ENCODE results near the gene ORC3. TPM values are rescaled to one million over a fixed set of nuclear protein-coding genes. Genes with fewer than 3 reads are reported as not detected.
A peak's percentile ranks its signal among the peaks of the same experiment; 100 is the strongest.

The ORC3 gene
- total RNA-seq, 1 donor from 2014 or later = 9.6 TPM

DNA sequence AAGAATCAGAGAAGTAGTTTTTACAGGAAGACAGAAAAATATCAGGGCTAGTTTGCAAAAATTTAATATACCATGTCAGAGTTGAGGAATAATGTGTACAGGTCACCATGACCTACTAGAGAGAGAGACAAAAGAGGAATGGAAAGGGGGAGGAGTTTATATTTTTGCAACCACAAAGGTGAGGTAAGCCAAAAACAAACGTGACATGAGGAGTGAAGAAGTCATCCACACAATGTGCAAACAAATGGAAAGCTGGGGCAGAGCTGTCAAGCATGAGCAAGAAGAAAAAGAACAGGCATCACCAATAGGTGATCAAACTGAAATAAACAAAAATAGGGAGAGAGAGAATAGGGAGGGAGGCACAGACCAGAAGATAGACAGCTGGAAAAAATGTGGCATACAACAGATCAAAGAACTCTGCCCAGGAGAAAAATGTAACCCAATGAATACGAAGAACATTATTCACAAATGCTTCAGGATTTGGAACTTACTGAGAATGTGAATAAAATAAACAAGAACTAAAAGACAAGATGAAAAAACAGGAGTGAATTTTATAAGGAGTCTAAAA is 15.6 kb upstream of the ORC3 start:
- intact Hi-C loops (cut with DNase I) = no loop called here
- H3K4me1 ChIP-seq = peaks cover 46% of the 10 kb centered on the region
- no peaks in the 10 kb centered on the region for H3K36me3 ChIP-seq
- H3K9me3 ChIP-seq = no peaks in the 10 kb centered on the region
- H3K27me3 ChIP-seq = no peaks in the 10 kb centered on the region
- H3K4me3 ChIP-seq = no peak overlapping the region
- no peak overlapping the region for H3K27ac ChIP-seq
- no peak for TF ChIP-seq POLR2AphosphoS5 (IDR thresholded peaks at IDR 0.05; ENCODE audit: insufficient read depth in 1 of 2, low read depth in 1 of 2)
- TF ChIP-seq, protein P1, sequence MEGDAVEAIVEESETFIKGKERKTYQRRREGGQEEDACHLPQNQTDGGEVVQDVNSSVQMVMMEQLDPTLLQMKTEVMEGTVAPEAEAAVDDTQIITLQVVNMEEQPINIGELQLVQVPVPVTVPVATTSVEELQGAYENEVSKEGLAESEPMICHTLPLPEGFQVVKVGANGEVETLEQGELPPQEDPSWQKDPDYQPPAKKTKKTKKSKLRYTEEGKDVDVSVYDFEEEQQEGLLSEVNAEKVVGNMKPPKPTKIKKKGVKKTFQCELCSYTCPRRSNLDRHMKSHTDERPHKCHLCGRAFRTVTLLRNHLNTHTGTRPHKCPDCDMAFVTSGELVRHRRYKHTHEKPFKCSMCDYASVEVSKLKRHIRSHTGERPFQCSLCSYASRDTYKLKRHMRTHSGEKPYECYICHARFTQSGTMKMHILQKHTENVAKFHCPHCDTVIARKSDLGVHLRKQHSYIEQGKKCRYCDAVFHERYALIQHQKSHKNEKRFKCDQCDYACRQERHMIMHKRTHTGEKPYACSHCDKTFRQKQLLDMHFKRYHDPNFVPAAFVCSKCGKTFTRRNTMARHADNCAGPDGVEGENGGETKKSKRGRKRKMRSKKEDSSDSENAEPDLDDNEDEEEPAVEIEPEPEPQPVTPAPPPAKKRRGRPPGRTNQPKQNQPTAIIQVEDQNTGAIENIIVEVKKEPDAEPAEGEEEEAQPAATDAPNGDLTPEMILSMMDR (IDR thresholded peaks at IDR 0.05) = no peak
- DNase-seq (ENCODE audit: extremely low spot score in 2 of 2) = no peak

DNA sequence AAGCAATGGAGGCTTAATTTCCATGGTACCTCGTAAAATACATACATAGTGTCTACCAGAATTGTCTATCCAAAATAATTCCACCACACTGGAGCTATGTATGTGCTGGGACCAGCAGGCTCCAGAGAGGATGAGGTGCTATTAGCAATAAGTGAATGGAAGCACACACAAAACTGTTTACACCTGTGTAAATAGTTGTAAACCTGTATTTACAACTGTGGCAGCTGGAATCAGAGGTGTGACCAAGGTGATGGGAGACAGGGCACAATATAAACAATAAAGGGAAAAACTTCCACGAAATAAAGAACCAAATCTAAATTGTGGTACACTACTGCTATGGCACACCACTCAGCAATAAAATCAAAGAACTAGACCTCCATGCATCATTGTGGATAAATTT is 14.5 kb upstream of the ORC3 start:
- Histone ChIP-seq H3K36me3 (peaks cover 0 to 5% of the 10 kb centered on the region in 2 donors), H3K4me3 (no peak overlapping the region), H3K27me3 (no peaks in the 10 kb centered on the region), H3K27ac (no peak overlapping the region), H3K4me1 (peaks cover 46% of the 10 kb centered on the region), H3K9me3 (no peaks in the 10 kb centered on the region)
- intact Hi-C loops (cut with DNase I) = no loop called here
- DNase-seq (ENCODE audit: extremely low spot score in 2 of 2) = no peak
- no peak for TF ChIP-seq POLR2AphosphoS5 (IDR thresholded peaks at IDR 0.05; ENCODE audit: insufficient read depth in 1 of 2, low read depth in 1 of 2)
- TF ChIP-seq, protein P1 (IDR thresholded peaks at IDR 0.05) = no peak
- TF ChIP-seq POLR2A (IDR thresholded peaks at IDR 0.05) = no peak

DNA sequence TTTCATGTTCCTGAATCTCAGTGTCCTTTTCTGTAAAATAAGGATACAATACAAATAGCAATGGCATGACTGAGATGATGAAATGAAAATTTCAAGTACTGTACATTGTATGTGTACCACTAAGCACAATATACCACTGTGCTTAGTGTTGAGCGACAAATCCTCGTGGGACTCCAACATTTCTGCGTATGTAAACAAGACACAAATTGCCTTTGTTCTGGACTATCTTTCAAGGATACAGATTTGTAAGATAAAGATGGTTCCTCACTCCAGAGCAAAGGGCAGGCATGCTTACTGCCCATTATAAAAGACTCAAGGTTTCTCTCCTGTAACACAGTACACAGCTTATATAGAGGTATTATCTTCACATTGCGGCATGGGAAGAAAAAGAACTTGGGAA is 6.1 kb upstream of the ORC3 start:
- peaks cover 39% of the 10 kb centered on the region for H3K4me1 ChIP-seq
- TF ChIP-seq, protein P1 (IDR thresholded peaks at IDR 0.05) = no peak
- TF ChIP-seq POLR2AphosphoS5 (IDR thresholded peaks at IDR 0.05; ENCODE audit: insufficient read depth in 1 of 2, low read depth in 1 of 2) (no peak), POLR2A (IDR thresholded peaks at IDR 0.05) (no peak)

DNA sequence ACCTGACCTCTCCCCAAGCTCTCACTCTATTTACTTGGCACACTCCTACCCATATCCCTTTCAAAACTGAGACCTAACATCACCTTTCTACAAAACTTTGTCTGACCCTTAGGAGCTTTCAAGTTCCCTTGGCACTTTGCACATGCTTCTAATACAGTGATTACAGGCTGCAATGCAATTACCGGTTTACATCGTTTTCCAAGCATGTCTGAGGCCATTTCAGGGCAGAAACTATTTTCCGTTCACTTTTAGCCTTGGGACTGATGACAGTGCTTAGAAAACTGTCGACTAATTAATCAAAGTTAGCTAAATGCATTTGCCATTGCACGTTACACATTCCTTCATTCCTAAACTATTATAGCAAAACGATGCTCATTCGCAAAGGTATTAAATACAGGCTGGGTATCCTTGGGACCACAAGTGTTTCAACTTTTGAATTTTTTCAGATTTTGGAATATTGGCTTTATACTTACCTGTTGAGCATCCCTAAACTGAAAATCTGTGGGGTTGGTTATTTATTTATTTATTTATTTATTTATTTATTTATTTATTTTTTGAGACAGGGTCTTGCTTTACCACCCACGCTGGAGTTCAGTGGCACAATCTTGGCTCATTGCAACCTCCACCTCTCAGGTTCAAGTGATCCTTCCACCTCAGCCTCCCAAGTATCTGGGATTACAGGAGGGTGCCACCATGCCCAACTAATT is 3.4 kb upstream of the ORC3 start:
- TF ChIP-seq POLR2AphosphoS5 (IDR thresholded peaks at IDR 0.05; ENCODE audit: insufficient read depth in 1 of 2, low read depth in 1 of 2) (no peak), POLR2A (IDR thresholded peaks at IDR 0.05) (no peak)
- TF ChIP-seq, protein P1 (IDR thresholded peaks at IDR 0.05) = no peak
- no peak overlapping the region for H3K4me3 ChIP-seq
- peaks cover 54% of the 10 kb centered on the region for H3K4me1 ChIP-seq
- no peaks in the 10 kb centered on the region for H3K36me3 ChIP-seq
- no peak for DNase-seq (ENCODE audit: extremely low spot score in 2 of 2)
- H3K27me3 ChIP-seq = no peaks in the 10 kb centered on the region
- no peak overlapping the region for H3K27ac ChIP-seq
- intact Hi-C loops (cut with DNase I) = no loop called here
- no peaks in the 10 kb centered on the region for H3K9me3 ChIP-seq

More for the DNA sequence above, 6.1 kb upstream of the ORC3 start:
- Histone ChIP-seq H3K27me3 (no peaks in the 10 kb centered on the region), H3K9me3 (no peaks in the 10 kb centered on the region), H3K27ac (no peak overlapping the region), H3K4me3 (no peak overlapping the region), H3K36me3 (peaks cover 0 to 5% of the 10 kb centered on the region in 2 donors)
- no peak for DNase-seq (ENCODE audit: extremely low spot score in 2 of 2)
- intact Hi-C loops (cut with DNase I) = no loop called here

DNA sequence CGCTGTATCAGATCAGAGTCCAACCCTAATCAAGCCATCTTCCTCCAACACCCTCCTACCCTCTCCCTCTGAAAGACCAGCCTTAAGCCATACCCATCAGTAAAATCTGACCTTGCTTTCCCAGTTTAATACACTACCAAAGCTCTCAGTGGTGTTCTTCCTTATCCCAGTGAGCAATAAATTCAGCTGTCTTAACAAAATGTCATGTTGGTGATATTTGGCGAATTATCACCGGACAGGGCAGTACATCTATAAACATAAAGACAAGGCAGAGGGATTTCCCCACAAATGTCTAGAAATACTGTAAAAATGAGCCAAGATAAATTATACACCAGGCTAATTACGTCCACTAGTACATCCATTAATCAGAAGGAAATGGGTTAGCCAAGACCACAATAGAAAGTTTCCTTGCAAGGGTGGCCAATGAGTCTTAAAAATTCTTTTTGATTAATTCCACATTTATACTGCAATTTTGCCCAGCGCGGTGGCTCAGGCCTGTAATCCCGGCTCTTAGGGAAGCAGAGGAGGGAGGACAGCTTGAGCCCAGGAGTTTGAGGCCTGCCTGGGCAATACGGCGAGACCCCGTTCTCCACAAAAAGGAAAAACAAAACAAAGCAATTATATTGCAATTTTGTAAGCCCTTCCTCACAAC is 1.1 kb upstream of the ORC3 start:
- Histone ChIP-seq H3K4me1 (peaks cover 56% of the 10 kb centered on the region), H3K27ac (peak overlapping the region; percentile 78)
- intact Hi-C loops (cut with DNase I) = no loop called here

More for the DNA sequence above, 1.1 kb upstream of the ORC3 start:
- Histone ChIP-seq H3K36me3 (no peaks in the 10 kb centered on the region), H3K9me3 (no peaks in the 10 kb centered on the region), H3K27me3 (no peaks in the 10 kb centered on the region), H3K4me3 (peak overlapping the region; percentile 89 to 90)
- no peak for TF ChIP-seq POLR2A (IDR thresholded peaks at IDR 0.05)
- no peak for TF ChIP-seq POLR2AphosphoS5 (IDR thresholded peaks at IDR 0.05; ENCODE audit: insufficient read depth in 1 of 2, low read depth in 1 of 2)
- TF ChIP-seq, protein P1 (IDR thresholded peaks at IDR 0.05) = no peak
- DNase-seq (ENCODE audit: extremely low spot score in 2 of 2) = no peak
